ENCODE data around the gene LYPD5.
A peak's percentile ranks its signal among the peaks of the same experiment; 100 is the strongest.
"Not testable (repeated sequence)": the region's sequence is repeated elsewhere in the genome, so short reads cannot be mapped to it uniquely, and the experiment has no call there.

LYPD5 gene, protein sequence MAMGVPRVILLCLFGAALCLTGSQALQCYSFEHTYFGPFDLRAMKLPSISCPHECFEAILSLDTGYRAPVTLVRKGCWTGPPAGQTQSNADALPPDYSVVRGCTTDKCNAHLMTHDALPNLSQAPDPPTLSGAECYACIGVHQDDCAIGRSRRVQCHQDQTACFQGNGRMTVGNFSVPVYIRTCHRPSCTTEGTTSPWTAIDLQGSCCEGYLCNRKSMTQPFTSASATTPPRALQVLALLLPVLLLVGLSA
- 0 to 0.07 reads per million in 2 donors for total RNA-seq

DNA sequence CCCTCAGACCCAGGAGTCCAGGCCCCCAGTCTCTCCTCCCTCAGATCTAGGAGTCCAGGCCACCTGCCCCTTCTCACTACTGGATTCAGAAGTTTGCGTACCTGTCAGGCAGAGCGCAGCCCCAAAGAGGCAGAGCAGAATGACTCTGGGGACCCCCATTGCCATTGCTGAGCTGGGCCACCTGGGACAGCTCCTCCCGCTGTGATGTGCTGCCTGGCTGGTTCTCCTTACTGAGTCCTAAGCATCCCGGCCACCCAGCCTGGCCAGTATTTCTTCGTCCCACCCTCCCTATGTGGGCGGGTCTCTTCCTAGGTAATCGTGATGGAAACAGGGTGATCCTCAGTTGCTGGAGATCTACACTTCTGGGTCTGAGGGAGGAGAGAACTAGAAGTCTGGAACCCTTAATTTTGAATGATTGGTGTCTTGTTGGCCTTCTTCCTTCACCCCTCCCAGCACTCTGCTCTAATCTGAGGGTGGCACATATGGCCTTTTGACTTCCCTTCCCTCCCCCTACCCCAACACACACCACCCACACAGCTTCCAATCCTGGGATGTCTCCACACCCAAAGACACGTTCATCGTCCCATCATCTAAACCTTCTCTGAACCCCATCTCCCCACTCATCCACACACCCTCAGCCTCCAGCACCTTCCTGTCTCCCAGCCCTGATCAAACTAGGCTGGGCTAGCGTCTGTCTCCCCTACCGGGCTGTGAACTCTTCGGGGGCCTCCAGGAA lies at the start of gene LYPD5:
Gene LYPD5 (minus strand): TSS at position 232 of the 736 bp plus-strand sequence. CDS start 67 bp downstream, at position 165.
- no peak for DNase-seq

DNA sequence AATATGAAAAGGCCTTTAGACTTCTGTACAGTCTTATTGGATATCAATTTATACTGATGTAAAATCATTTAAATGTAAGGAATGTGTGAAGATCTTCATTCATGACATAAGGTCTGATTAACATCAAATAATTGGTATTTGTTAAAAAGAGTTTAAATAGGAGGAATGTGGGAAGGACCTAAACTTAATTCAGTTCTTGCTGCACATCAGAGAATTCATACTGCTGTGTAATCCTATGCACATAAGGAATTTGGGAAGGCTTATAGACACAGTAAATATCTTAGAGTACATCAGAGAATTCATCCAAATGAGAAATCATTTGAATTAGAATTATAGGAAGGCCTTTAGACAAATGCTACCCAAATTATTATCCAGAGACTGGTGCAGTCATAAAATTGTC lies 46.6 kb upstream of the LYPD5 start:
- DNase-seq, result no peak

DNA sequence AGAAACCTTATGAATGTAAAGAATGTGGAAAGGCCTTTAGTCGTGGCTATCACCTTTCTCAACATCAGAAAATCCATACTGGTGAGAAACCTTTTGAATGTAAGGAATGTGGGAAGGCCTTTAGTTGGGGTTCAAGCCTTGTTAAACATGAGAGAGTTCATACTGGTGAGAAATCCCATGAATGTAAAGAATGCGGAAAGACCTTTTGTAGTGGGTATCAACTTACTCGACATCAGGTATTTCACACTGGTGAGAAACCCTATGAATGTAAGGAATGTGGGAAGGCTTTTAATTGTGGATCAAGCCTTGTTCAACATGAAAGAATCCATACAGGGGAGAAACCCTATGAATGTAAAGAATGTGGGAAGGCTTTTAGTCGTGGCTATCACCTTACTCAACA lies 45.6 kb upstream of the LYPD5 start:
- no peak for DNase-seq

DNA sequence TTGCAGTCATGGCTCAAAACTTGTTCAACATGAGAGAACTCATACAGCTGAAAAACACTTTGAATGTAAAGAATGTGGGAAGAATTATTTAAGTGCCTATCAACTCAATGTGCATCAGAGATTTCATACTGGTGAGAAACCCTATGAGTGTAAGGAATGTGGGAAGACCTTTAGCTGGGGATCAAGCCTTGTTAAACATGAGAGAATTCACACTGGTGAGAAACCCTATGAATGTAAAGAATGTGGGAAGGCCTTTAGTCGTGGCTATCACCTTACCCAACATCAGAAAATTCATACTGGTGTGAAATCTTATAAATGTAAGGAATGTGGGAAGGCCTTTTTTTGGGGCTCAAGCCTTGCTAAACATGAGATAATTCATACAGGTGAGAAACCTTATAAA lies 45.0 kb upstream of the LYPD5 start:
- no peak for DNase-seq

DNA sequence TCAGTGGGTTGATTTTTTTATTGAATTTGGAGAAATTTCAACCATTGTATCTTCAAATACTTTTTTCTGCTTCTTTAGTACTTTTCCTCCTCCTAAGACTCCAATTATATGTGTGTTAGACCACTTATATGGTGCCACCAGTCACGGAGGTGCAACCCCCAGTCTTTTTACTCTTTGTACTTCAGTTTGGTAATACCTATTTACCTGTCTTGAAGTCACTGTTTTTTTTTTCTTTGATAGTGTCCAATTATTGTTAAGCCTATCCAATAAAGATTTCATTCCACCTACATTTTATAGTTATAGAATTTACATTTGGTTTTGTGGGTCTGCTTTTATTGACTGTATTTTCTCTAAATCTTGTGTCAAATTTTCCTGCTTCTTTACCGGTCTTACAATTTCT lies 39.8 kb upstream of the LYPD5 start:
- no peak for DNase-seq

DNA sequence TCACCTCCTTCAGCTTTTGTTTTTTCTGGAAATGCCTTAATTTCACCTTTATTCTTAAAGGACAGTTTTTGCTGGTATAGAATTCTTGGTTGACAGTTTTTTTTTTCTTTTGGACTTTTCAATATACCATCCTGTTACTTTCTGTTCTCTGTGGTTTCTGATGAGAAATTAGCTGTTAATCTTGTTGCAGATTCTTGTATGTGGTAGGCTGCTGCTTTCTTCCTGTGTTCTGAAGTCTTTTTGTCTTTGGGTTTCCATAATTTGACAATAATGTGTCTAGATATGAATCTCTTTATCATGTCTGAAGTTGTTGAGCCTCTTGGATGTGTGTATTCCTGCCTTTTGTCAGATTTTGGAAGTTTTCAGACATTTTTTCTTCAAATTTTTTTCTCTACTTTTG lies 36.9 kb upstream of the LYPD5 start:
- DNase-seq, result no peak

DNA sequence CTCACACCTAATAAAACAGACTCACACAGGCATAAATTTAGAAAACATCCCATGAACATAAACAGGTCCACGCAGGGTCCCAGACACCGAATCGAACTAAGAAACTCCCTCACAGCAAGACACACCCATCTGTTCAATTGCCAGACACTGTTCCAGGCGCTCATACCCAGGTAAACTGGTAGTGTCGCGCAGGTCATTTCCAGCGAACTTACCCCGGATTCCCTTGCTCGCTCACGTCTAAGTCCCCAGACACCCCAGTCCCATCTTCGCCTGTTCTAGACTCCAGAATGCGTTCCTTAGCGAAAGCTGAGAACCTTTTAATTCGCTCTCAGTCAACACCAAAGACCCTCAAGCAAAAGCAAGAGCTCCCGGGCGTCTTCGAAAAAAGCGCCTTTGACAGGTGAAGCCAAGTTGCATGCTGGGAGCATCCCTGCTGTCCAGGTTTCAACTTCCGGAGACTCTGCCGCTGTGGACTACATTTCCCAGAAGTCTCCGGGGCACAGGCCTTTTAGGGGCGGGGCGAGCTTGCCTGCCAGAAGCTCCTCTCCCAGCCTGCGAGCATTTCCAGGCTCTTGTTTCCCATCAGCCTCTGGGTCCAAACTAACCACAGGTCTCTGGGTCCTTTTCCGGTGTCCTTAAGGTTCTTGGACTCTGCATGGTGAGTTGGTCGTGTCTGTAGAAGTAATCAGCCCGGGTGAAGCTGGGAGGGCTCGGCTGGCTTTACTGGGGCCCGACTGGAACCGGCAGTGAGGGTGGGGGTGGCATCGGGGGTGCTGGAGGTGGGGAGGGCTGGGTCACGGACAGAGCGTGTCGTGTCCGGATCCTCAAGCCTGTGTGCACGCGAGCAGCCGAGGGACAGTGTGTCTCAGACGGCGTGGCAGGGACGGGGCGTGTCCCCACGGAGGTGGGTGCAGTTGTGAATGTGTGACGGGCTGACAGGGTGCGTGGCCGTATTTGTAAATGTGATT lies 24.8 kb upstream of the LYPD5 start, which contains the start of gene ZNF283:
Gene ZNF283 (plus strand): TSS at position 535 of the 968 bp plus-strand sequence. CDS start 6,184 bp downstream, outside the sequence.
- peak; percentile 50 to 84 (median 70) for DNase-seq

DNA sequence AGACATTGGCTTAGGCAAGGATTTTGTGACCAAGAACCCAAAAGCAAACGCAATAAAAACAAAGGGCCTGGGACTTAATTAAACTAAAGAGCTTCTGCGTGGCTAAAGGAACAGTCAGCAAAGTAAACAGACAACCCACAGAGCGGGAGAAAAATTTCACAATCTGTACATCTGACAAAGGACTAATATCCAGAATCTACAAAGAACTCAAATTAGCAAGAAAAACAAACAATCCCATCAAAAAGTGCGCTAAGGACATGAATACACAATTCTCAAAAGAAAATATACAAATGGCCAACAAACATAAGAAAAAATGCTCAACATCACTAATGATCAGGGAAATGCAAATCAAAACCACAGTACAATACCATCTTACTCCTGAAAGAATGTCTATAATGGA lies 22.3 kb upstream of the LYPD5 start:
- DNase-seq, result not testable (repeated sequence)

DNA sequence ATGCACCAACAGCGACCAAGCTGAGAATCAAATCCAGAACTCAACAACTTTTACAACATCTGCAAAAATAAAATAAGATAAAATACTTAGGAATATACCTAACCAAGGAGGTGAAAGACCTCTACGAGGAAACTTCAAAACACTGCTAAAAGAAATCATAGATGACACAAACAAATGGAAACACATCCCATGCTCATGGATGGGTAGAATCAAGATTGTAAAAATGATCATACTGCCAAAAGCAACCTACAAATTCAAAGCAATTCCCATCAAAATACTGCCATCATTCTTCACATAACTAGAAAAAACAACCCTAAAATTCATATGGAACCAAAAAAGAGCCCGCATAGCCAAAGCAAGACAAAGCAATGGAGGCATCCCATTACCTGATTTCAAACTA lies 21.6 kb upstream of the LYPD5 start:
- not testable (repeated sequence) for DNase-seq

DNA sequence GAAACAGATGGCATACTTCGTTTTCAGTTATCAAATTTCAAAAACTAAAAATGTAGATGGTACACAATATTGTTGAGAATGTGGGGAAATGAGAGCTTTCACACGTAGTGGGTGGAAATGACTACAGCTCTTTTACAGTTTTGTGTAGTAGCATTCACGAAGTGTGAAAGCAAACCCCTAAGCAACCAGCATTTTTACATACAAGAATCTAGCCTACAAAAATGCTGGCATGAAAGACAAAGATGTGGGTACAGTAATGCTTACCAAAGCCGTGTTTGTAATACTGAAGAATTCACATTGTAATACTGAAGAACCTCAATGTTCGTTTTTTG lies 18.6 kb upstream of the LYPD5 start:
- DNase-seq, result peak in 1 of 5 experiments; percentile 47

DNA sequence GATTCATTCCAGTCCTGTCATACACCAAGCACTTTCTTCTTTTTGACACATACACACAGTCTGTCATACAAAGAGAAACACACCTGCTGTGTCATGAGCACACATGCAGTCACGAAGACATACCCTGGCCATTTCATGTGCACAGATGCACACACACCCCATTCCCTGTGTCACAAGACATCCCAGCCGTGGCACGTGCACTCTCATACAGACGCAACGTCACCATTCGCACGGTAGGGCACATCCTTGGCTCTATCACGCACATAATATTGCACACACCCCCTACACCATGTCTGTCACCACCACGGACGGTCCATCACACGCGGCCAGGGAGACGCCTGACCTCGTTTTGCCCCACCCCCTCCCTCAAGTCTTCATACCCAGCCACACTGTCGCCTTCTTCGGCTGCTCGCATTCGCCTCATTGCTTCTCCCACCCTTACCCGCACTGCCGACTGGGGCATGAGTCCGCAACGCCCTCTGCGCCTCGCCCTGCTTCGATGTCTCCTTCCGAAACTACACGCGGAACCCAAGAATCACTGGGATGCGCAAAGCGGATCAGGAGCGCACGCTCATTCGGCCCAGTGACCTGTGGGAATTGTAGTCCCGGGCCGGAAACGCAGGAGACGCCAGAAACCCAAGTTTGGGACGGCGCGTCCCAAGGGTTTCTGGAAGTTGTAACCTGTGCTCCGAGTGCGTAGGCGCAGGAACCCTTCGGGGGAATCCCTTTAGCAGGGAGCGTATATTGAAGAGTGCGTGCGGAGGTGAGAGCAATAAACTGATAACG lies 18.0 kb upstream of the LYPD5 start:
- no peak for DNase-seq

DNA sequence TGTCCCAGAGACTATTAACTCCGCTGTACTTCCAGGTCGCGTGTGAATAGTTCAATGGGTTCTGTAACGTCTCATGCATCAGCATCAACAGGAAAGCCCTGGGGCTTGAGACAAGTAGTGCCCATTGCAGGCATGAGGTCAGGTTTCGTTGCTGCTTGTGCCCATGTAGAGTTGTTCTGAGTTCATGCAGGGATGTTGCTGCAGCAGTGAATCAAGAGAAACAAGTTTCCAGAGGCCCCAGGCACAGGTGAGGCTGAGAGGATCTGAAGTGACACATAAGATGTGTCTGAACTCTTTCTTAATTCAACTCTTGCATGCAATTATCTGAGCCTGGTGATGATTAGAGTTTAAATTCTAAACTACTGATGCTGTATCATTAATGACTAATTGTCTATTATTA lies 16.3 kb upstream of the LYPD5 start:
- no peak for DNase-seq

DNA sequence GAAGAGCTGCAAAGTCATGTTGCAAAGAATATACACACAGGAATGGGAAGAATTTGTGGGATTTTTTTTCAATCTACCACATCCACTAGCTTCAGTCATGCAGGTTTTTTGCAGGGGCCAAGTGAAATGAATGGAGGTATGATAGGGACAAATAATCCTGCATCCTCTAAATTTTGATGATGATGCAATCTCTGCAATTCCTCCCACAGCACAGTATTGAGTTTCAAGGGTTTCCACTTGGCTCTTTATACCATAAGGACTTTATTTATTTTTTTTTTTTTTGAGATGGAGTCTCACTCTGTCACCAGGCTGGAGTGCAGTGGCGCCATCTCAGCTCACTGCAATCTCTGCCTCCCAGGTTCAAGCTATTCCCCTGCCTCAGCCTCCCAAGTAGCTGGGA lies 15.2 kb upstream of the LYPD5 start:
- not testable (repeated sequence) for DNase-seq

DNA sequence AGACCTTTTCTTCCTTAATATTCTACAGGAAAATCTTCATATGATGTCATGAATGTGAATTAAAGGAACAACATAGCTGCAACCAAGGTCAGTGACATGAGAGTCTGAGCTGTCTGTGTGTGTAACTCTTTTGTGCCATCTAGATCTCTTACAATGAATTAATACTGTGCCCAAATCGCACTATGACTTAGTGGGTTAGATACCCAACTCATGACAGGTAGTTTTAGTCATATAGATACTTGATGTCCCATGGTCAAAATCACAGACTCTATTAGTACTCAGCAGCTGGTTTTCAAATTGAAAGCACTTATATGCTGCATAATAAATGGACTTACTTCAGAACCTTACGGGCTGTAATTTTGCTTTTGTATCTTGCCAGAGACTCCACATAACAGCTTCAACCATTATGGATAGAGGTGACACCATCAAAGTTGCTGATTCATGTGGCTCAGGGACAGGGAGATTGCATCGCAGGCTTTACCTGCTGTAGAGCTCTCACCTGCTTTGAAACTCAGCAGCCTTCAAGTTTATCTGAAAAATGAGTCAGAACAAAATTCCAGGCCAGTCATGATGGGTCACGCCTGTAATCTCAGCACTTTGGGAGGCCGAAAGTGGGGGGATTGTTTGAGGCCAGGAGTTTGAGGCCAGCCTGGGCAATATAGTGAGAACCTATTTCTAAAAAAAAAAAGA lies 12.6 kb upstream of the LYPD5 start:
- DNase-seq, result no peak

DNA sequence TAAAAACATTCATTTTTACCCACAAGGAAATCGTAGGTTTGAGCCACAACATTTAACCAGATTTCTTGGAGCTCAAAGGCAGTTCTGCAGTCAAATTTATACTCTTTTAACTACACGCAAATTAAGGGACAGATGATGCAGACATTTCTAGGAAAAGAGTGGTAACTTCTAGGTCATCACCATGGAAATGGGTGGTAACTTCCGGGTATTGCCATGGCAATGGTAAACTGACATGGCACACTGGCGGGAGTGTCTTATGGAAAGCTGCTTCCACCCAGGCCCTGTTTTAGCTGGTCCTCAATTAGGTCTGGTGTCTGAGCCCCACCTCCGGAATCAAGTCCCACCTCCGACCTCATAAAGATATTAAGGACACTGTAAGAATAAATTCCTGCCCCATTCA lies 10.4 kb upstream of the LYPD5 start:
- no peak for DNase-seq

DNA sequence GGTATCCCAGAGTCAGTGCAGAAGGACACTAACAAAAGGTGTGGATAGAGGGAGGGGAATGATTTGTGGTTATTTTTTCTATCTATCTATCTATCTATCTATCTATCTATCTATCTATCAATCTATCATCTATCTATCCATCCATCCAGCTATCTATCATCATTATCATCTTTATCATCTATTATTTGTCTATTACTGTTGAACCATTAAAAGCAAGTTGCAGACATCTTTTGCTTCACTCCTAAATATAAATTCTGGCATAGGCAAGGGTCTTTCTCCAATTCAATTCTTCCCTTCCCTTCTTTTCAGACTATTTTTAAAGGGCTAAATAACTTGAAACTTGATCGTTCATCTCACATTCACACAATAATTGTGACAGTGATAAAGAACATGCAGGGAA lies 10.0 kb upstream of the LYPD5 start:
- no peak for DNase-seq

DNA sequence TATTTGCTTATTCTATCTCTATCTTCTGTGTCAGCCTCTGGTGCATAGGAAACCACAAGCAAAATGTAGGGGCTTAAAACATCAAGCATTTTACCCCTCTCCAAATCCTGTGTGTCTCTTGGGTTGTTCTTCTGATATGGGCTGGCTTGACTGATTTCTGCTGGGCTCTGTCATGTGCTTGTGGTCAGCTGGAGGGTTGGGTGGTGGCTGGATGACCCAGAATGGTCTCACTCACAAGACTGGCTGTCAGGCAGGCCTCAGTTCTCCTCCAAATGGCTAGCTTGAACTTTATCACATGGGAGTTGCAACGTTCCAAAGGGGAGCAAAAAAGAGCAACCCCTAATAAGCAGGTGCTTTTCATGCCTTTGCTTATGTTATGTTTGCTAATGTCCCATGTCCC lies 9.6 kb upstream of the LYPD5 start:
- no peak for DNase-seq

DNA sequence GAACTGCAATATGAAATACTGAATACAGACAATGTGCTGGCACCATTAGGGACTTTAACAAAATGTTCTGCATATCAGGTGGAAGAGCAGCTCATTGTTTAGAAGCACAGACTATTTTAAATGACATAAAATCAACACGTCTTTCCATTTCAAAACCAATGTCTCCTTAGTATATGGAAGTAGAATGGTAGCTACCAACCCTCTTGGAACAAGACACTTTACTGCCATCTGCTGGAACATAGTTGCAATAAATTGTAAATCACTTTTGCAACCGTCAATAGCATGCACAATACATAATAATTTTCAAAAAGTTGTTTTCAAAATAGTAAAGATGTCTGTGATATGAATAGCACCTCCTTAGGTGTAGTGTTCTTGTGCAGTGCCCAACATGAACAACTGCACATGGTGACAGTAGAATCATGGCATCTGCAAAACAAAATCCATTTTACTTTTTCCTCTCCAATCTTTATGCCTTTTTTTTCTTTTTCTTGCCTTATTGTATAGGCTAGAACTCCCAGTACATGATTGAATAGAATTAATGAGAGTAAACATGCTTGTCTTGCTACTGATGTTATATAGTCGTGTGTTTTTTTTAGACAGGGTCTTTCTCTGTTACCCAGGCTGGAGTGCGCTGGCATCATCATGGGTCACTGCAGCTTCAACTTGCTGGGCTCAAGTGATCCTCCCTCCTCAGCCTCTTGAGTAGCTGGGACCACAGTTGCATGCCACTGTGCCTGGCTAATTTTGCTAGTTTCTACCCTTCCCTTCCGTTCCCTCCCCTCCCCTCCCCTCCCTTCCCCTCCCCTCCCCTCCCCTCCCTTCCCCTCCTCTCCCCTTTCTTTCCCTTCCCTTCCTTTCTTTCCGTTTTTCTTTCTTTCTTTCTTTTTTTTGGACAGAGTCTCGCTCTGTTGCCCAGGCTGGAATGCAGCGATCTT lies 7.8 kb upstream of the LYPD5 start:
- peak in 2 of 5 experiments; percentile 6 to 68 for DNase-seq

DNA sequence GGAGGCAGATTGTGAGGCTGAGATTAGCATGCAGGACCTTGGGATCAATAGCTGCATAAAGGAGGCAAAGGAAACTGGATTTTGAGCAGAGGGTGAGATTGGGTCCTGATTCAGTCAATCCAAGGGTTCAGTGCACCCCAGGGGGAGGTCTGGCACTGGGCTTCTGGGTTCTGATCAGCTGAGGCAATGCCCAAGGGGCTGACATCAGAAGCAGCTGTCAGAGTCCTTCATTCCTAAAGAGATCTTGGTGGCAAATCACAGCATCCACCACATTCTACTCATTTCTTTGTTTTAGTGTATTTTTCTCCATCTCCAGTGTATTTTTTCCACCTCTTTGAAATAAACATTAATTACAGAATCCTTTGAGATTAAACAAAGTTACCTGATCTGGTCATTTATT lies 5.4 kb upstream of the LYPD5 start:
- DNase-seq, result no peak

DNA sequence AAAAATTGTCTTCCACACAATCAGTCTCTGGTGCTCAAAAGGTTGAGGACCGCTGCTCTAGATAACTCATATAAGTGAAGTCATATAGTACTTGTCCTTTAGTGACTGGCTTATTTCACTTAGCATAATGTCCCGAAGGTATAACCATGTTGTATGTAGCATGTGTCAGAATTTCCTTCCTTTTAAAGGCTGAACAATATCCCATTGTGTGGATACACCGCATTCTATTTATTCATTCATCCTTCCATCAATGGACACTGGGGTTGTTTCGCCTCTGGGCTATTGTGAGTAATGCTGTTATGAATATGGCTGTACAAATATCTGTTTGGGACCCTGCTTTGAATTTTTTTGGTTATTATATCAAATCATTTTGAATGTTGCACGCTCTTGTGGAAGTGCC lies 4.6 kb upstream of the LYPD5 start:
- DNase-seq, result no peak

DNA sequence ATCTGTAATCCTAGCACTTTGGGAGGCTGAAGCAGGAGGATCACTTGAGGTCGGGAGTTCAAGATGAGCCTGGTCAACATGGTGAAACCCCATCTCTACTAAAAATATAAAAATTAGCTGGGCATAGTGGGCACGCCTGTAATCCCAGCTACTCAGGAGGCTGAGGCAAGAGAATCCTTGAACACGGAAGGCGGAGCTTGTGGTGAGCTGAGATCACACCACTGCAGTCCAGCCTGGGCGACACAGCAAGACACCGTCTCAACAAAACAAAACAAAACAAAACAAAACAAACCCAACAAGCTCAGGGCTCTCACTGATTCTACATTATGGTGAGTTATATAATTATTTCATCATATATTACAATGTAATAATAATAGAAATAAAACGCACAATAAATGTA lies 4.2 kb upstream of the LYPD5 start:
- not testable (repeated sequence) for DNase-seq
